Esophagus muscularis mucosa (tissue), 4 donors: ENCODE data around the gene NOSIP.

ENCODE experiments used
- CTCF ChIP-seq, 3 experiments: fragments of 200-600 bp in 2 of 3; fragments of 450-650 bp in 1 of 3; sonication (generic) in 2 of 3; IDR thresholded peaks; one replicate each; pipeline ENCODE4 v1.5.1; 2017 to 2019; ENCODE audit warnings: antibody characterized with exemption in 3 of 3, mild to moderate bottlenecking in 2 of 3, moderate library complexity in 1 of 3
- EP300 ChIP-seq: sonication (generic); formaldehyde crosslinking; IDR thresholded peaks from one replicate; pipeline ENCODE4 v1.6.1; 2017; ENCODE audit warnings: antibody characterized with exemption
- POLR2A ChIP-seq: fragments of 450-650 bp; IDR thresholded peaks from one replicate; pipeline ENCODE4 v1.6.1; 2017; ENCODE audit warnings: antibody characterized with exemption, moderate library complexity, mild to moderate bottlenecking, low read depth
- POLR2AphosphoS5 ChIP-seq, 2 donors: sonication (generic); formaldehyde crosslinking; IDR thresholded peaks; one replicate each; pipeline ENCODE4 v1.6.1; 2017; ENCODE audit warnings: antibody characterized with exemption in 2 of 2

DNA sequence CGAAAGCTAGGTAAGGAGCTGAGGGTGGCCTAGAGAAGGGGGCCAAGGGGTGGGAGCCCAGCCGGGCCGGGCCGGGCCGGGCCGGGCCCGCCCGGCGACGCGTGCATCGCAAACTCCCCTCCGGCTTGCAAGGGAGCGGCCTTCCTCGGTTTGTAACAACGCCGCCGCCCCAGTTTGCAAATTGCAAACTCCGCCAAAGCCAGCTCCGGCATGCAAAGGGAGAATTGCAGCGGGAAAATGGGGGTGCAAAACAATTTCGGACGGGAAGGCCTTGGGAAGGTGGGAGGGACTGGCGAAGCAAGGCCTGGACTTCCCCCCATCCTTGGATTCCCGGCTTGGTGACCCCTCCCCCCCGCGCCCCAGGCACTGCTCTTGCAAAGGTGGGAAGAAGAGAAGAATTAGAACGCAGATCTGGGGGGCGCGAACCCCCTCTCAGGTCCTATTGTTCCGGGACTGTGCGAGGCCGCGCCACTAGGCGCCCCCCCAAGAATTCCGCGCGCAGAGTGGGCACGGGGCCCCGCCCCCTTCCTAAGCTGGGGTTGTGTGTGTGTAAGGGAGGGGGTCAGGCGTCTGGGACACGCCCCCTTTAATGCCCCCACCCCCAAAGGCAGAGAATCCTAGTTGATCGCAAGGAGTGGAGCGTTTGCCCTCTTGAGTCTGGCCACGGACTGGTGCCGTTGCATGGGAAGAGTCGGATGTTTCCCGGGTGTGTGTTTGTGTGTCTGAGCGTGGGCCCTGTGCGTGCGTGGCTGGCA, 11.6 kb upstream of the NOSIP start:
- TF ChIP-seq CTCF (IDR thresholded peaks at IDR 0.05) (no peak), EP300 (no peak), POLR2A (no peak), POLR2AphosphoS5 (IDR thresholded peaks at IDR 0.05) (no peak)
